NCI-H1092 treated with DMSO at 0.1 percent for 48 hours (cell line): ENCODE measurements around the gene EIF4A3.

Experiments
- DNase-seq: peaks from one replicate; lab custom pipeline; 2025; lab: John Stamatoyannopoulos, UW

The EIF4A3 gene

DNA sequence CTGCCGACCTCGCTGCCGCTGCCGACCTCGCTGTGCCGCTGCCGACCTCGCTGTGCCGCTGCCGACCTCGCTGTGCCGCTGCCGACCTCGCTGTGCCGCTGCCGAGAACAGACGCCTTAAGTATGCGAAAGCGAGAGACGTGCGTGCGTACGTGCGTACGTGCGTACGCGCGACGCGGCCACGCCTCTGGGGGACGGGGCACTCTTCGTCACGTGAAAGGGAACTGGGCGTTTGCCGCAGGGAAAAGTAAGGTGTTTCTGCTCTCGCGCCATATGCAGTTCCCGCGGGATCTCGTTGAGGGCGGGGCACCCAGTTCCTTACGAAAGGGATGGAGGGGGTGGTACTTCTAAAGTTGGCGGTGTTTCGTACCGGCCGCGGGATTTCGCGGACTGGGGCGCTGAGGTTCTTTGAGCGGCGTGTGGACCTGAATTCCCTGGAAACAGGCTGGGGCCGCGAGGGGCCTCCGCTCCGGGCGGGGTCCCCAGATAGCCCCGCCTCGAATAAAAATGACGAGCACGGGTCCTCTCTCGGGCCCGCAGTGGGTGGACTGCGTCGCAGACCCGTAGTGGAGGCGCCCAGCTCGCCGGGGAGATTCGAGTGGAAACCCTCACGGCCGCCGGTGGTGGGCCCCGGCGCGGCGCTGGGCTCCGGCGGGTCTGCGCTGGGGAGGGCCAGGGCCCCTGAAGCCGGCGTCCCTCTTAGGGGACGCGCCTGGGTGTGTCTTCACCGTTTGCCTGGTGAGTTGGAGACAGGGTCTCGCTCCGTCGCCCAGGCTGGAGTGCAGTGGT, at the start of gene EIF4A3:
TSS of gene EIF4A3 (minus strand) at position 94 of the 788 bp plus-strand sequence. CDS start 167 bp downstream, outside the sequence.
- peak; percentile 97 for DNase-seq

DNA sequence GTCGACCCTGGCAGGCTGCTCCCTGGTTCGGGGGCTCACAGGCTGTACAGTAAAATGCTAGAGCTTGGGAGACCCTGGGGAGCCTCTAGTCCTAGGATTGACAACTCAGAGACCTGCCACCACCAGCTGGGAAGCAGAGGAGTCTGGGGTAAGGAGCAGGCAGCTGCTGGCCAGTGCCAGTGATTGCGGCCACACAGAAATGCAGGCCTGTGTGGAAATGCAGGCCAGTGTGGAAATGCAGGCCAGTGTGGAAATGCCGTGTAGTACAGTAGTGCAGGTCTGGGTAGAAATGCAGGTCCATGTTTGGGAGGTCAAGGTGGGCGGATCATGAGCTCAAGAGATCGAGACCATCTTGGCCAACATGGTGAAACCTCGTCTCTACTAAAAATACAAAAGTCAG, 49.7 kb upstream of the EIF4A3 start:
- no peak for DNase-seq

DNA sequence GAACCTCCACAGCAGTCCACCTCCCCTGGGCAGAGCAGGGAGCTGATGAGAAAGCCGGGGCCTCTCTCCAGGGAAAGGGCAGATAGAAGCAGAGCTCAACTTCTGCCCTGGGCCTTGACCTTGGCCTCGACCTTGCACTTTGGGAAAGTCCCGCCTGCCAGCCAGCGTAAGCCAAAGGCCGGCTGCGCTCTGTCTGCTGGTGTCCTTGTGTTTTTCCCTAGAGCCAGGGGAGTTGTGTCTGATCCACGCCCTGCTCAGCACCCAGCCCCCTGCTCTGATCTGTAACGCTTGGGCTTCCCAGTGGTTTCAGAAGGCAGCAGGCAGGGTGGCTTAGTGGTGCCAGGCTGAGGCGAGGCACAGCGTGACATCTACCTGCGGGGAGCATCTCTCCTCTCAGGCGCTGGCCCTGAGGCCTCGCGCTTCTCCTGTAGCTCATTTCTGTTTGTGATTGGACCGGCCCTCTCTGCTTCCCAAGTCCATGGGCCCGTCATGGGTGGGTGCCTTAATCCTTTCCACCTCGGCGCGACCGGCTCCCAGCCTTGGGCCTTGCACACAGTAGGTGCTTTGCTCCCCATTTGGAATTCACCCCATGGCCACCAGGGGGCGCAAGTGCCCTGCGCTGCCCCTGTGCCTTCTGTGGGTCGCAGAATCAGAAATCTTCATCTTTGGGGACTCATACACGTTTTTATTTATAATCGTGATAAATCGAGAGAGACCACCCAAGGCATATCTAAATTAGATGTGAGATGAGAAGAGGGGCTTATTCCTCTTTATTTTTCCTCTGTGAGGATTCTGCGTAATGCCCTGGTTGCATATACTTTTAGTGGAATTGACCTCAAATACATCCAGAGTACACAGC, 49.0 kb upstream of the EIF4A3 start:
- no peak for DNase-seq

DNA sequence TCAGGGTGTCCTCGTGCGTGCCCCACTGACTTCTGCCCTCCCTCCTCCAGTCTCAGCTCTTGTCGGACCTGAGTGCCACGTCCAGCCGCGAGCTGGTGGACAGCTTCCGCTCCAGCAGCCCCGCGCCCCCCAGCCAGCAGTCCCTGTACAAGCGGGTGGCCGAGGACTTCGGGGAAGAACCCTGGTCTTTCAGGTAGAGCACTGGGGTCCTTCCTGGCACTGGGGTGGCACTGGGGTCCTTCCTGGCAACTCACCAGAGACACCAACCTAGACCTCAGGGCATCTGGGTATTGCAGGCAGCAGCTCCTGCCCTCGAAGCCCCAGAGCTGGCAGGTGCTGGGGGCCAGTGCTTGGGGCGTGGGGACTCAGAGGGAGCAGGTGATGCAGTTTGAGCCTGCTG, 48.2 kb upstream of the EIF4A3 start:
- no peak for DNase-seq

DNA sequence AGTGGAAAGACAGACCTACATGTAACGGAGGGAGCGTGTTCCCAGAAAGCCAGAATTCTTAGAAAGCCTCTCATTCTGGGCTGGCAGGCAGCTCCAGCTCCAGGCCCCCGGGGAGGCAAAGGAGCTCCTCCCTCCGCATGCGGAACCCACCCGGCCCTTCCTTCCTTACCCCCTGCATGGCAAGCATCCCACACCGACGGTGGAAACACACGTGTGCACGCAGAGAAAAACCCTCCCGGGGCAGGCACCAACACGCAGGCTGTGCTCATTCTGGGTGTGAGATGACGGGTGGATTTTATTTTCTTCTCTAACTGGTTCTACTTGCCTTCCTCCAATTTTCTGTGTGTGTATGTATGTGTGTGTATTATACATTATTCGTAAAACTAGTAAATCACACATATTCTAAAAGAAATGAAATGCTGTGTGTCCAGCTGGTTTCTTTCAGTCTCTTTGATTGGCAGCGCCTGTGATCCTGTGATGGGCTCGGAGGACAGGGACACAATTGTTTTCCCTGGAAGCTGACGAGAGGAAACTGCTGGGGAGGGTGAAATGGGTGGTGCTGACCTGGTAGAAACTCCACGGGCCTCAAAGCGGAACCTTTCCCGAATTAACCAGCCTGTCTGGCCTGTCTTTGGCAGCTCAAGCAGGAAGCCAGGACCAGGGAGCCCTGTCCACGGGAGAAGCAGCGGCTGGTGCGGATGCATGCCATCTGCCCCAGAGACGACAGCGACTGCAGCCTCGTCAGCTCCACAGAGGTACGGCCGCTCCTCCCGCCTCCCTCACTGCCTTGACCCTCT, 45.1 kb upstream of the EIF4A3 start:
- DNase-seq = no peak

DNA sequence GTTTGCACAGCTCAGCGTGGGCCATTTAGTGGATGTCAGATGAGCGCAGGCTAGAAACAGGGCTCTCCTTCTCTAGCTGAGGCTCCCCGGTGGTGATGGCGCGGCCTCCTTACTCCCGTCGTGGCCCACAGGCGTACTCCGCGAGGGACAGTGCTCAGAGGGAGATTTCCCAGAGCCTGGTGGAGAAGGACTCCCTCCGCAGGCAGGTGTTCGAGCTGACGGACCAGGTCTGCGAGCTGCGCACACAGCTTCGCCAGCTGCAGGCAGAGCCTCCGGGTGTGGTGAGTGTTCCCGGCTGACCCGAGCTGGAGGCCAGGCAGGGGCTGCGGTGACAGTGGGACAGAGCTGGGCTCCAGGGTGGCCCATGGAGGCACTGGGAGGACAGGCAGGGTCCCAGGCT, 44.3 kb upstream of the EIF4A3 start:
- no peak for DNase-seq

DNA sequence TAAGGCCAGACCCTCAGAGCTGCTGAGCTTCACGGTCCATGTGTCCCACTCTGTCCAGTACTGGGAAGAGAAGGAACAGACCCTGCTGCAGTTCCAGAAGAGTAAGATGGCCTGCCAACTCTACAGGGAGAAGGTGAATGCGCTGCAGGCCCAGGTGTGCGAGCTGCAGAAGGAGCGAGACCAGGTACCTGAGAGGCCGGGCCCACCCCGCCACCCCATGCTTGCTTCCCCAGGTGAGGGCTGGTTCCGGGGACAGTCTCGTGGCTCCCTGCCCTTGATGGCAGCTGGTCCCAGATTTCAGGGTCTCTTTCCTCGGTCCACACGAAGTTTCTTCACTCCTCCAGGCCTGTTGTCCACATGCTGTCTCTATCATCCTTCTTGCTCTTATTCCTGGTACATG, 43.8 kb upstream of the EIF4A3 start:
- no peak for DNase-seq

DNA sequence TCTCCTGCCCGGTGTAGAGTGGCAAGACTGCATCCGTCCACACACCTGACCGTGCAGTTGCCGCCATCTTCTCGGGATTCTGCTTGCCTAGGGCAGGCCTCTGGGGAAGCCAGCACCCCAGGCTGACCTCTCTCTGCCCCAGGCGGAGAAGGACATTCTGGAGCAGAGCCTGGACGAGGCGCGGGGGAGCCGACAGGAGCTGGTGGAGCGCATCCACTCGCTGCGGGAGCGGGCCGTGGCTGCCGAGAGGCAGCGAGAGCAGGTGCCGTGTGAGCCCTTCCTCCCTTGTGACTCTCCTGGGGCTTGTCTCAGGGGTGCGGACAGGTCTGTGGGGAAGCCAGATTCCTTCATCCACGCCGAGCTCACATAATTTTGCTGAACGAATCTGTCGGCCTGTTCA, 42.7 kb upstream of the EIF4A3 start:
- no peak for DNase-seq

DNA sequence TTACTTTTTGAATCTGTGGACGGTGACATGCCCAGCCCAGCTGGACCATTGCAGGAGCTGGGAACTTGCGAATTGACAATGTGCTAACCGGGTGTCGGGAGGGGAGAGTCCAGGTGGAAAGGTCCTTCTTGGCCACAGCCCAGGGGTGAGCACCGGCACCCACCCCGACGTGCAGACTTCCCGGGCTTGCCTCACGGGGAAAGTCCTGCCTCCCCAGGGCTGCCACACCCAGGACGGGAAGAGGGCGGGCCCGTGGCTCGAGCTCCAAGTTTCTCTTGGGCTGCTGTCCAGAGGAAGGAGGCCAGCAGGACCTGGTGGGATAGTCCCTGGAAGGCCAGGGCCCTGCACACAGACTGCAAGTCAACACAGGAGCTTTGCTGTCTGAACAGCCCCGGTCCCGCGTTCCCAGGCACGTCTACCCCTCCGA, 40.6 kb upstream of the EIF4A3 start:
- DNase-seq = no peak

DNA sequence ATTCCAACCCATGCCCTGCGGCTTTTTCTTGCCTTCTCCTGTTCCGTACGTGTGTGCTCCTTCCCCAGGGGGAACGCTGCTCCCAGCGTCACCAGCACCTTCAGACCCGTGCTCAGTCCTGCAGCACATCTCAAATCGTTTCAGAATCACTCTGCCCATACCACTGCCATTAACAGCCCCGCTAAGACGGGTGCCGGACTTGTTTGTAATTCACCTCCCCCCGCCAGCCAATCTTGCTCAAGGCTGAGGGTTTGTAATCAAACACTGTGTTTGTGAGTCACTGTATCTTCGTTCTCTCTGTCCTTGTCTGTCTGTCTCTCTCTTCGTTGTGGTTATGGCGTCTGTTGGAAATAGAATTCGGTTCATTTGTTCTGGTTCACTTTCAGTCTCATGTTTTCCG, 40.2 kb upstream of the EIF4A3 start:
- no peak for DNase-seq

DNA sequence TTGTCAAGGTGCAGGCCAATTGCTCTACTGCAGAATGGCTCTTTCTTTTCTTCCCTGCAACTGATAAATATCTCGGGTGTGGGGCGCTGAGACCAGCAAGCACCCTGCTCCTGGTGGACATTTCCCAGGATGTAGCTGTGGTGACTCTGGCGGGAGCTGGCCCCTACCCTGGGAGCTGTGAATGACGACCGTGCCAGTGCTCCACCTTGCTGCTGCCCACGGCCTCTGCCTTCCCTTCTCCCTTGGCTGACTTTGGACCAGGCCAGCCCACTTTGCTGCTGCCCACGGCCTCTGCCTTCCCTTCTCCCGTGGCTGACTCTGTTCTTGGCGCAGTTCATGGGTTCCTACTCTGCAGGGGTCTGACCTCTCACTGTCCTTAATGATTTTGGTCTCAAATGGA, 39.0 kb upstream of the EIF4A3 start:
- no peak for DNase-seq

DNA sequence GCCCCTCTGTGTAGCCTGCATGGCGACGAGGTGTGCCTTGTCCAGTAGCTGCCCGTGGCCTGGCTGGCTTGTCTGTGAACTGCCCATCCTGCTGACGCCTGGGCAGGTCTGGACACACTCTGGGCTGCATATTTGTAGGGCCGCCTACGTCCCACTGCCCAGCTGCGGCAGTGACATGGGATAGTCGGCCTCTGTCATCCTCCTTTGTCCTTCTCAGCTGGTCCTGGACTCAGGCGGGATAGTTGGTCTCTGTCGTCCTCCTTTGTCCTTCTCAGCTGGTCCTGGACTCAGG, 37.4 kb upstream of the EIF4A3 start:
- no peak for DNase-seq

DNA sequence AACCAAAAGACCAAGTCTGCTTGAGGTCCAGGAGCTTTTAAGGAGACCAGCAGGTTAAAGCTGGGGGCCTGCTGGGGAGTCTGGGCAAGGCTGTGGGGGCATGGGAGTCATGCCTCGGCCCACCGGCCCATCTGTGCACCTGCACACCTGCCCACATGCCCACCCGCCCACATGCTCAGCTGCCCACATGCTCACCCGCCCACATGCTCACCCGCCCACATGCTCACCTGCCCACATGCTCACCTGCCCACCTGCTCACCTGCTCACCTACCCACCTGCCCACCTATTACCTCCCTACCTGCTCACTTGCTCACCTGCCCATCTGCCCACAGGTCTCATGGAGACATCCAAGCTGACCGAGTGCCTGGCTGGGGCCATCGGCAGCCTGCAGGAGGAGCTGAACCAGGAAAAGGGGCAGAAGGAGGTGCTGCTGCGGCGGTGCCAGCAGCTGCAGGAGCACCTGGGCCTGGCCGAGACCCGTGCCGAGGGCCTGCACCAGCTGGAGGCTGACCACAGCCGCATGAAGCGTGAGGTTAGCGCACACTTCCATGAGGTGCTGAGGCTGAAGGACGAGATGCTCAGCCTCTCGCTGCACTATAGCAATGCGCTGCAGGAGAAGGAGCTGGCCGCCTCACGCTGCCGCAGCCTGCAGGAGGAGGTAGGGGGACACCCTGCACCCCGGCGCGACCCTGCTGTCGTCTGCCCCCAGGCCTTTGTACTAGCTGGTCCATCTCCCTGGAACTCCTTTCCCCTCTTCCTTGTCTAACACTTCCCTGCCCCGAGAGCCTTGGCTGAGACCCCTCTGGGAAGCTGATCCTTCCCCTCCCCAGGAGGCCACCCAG, 36.9 kb upstream of the EIF4A3 start:
- no peak for DNase-seq

DNA sequence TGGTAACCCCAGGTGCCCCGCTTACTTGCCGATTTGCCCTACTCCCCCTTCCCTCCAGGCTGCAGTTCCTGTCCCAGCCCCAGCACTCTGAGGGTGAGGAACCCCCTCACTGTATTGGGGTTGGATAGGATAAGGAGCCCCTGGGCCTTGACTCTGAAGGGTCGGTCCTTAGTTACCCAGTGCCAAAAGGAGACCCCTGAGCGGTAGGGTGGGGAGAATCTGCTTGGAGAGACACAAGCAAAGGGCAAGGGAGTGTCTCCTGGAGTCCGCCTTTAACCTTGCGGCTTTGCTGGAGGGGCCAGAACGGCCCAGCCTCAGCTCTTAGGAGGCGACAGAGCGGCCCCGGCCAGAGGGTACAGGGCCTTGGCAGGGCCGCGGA, 35.9 kb upstream of the EIF4A3 start:
- DNase-seq = no peak

DNA sequence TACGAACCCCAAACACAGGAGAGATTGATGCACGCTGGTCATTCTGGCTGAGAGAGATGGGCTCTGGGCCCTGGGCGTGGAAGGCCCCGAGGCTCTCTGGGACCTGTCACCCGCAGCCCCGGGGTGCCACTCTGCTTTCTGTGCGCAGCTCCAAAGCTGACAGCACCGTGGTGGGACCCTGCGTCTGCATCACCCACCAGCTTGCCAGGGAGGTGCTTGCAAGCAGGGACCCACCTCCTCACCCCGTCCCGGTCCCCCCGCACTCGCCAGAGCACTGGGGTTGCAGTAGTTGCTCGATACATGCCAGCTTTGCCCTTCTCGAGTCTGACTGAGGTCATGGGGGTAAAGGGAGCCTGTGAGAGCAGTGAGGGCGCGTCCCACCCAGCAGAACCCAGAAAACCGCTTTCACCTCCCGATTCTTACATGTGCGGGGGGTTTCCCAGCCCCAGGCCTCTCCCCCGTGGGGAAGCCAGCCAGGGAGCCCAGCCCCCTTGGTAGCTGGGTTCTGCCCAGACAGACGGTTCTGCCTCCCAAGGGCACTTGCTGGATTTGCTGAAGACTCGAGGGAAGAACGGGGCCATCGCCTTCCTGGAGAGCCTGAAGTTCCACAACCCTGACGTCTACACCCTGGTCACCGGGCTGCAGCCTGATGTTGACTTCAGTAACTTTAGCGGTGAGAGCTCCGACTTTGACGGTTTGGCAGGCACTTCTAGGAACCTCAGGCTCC, 35.4 kb upstream of the EIF4A3 start:
- no peak for DNase-seq

DNA sequence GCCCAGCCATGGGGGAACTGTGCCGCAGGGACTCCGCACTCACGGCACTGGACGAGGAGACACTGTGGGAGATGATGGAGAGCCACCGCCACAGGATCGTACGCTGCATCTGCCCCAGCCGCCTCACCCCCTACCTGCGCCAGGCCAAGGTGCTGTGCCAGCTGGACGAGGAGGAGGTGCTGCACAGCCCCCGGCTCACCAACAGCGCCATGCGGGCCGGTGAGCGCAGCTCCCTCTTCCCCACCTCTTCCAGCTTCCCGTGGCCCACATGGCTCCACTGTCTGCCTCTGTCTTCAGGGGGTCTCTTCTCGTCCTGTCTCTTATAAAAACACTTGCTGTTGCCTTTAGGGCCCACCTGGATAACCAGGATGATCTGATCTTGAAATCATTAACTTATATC, 34.5 kb upstream of the EIF4A3 start:
- DNase-seq = no peak

DNA sequence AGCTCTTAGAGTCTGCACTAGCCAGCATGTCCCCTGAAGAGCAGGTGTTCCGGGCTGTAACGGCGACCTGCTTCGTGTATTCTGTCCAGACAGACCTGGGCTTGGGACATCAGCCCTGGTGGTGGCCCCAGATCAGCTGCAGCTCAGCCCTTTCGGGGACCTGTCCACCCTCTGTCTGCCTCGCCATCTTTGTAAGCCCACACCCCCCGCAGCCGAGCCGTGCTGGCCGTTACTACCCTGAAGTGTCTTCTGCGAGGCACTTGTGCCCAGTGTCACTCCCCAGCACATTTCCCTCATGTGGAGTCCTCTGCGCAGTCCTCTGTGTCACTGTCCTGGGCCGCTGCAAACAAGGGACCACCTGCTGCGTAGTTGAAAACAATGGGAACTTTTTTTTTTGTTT, 33.3 kb upstream of the EIF4A3 start:
- DNase-seq = no peak

DNA sequence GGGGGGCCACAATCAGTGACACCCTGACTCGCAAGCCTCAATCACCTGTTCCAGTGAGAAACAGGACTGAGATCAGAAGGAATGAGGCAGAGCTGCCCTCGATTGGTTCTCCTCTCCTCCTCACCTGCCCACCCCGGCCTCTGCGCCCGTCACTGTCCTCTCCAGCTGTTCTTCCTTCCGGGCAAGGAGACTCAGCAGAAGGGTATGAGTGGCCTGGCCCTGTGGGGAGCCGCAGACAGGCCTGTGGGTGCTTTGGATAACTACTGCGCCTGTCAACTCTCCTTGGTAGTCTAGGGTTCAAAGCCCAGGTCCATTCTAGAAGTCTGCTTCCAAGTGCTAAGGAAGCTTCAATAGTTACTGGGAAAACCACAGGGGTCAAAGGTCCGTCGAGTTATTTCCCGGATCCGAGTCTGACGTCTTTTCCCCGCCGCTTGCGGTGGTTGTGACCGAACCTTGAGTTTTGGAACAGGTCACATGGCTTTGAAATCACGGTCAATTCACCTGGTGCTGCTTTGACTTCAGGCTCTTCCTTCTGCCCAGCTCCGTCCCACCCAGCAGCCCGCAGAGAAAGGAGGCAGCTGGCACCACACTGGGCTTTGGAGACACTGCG, 31.2 kb upstream of the EIF4A3 start:
- no peak for DNase-seq

DNA sequence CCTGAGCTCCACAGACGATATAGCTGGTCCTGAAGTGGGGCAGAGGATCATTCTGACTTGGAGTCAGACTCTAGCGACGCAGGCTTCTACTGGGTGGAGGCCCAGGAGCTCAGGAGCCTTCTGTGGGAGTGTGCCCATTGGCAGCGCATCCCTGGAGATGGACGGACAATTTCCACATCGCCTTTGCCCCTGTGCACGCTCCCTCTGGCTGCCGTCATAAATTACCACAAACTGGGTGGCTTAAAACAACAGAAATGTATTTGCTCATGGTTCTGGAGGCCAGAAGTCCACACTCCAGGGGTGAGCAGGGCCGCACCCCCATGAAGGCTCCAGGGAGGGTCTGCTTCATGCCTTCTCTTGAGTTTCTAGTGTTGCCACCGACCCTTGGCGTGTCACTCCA, 29.8 kb upstream of the EIF4A3 start:
- no peak for DNase-seq

DNA sequence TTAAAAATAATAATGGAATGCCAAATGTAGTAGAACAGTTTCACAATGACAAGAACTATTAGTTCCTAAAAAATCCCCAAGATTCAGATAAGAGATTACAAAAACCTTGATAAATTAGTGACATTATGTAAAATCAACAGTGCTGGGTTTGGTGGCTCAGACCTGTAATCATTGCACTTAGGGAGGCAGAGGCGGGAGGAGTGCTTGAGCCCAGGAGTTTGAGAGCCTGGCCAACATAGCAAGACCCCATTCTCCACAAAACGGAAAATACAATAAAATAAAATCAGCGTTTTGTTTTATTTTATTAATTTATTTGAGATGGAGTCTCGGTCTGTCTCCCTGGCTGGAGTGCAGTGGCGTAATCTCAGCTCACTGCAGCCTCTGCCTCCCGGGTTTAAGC, 27.0 kb upstream of the EIF4A3 start:
- DNase-seq = no peak

DNA sequence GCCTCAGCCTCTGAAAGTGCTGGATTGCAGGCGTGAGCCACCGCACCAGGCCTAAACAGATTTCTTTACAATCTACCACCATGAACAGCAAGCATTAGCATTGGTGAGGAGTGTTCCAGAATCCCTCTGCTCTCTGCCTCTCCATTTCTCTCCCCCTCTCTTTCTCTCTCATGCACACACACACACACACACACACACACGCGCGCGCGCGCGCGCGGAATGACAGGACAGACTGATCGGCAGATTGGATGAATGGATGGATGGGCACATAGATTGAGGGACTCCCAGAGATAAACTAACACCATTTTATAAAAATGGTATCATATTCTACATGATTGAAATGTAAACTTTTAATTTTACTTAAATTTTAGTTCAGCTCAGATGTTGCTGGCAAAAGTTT, 26.2 kb upstream of the EIF4A3 start:
- DNase-seq = no peak
